SJSA1 (cell line): ENCODE measurements around the gene REV3L. TPM values are rescaled to one million over a fixed set of nuclear protein-coding genes. Genes with fewer than 3 reads are reported as not detected.
A peak's percentile ranks its signal among the peaks of the same experiment; 100 is the strongest.
"Not testable (repeated sequence)": the region's sequence is repeated elsewhere in the genome, so short reads cannot be mapped to it uniquely, and the experiment has no call there.

Experiments used
- DNase-seq, 2 experiments: peaks; one replicate each; pipeline ENCODE4 v3.0.0-alpha.2; 2015 to 2020; ENCODE audit warnings: low spot score in 2 of 2, low read depth in 1 of 2
- H3K27ac ChIP-seq: fragments of 250-450 bp; sonication (Bioruptor Pico); 2 replicates; pipeline ENCODE4 v1.5.1; 2020; ENCODE audit warnings: mild to moderate bottlenecking, moderate library complexity
- H3K27me3 ChIP-seq: fragments of 250-450 bp; sonication (Bioruptor Pico); replicated peaks from 2 replicates; pipeline ENCODE4 v1.5.1; 2020; ENCODE audit warnings: mild to moderate bottlenecking, moderate library complexity
- H3K36me3 ChIP-seq: fragments of 250-450 bp; sonication (Bioruptor Pico); 2 replicates; pipeline ENCODE4 v1.5.1; 2020; ENCODE audit warnings: mild to moderate bottlenecking
- H3K4me1 ChIP-seq: fragments of 250-450 bp; sonication (Bioruptor Pico); replicated peaks from 2 replicates; pipeline ENCODE4 v1.6.1; 2021; ENCODE audit warnings: mild to moderate bottlenecking
- H3K4me3 ChIP-seq: fragments of 250-450 bp; sonication (Bioruptor Pico); 2 replicates; pipeline ENCODE4 v1.5.1; 2020; ENCODE audit warnings: mild to moderate bottlenecking
- H3K9me3 ChIP-seq: fragments of 250-450 bp; sonication (Bioruptor Pico); replicated peaks from 2 replicates; pipeline ENCODE4 v1.5.1; 2020; ENCODE audit warnings: mild to moderate bottlenecking
- total RNA-seq: library from RNA; depleted of rRNA; stranded (reverse); fragments of >200 nt; shearing (Covaris generic); gene quantifications from 2 replicates; pipeline ENCODE4 v1.2.3, GENCODE V29; 2014

REV3L gene
- total RNA-seq, 1 experiment from 2014 or later: 54.5 TPM

GRCh38 chr6:111485342-111485741 is 2.3 kb upstream of the REV3L start:
- H3K27ac ChIP-seq: peak overlapping the region; percentile 99
- H3K4me1 ChIP-seq: peaks cover 35% of the 10 kb centered on the region
- H3K36me3 ChIP-seq: peaks cover 49% of the 10 kb centered on the region
- no peaks in the 10 kb centered on the region for H3K27me3 ChIP-seq
- peak in 1 of 2 experiments; percentile 61 for DNase-seq
- H3K4me3 ChIP-seq: no peak overlapping the region; the same call in 1 of the 2 replicates
- no peaks in the 10 kb centered on the region; the same call in 1 of the 2 replicates for H3K9me3 ChIP-seq

- Histone ChIP-seq H3K27ac (peak overlapping the region; percentile 99), H3K9me3 (no peaks in the 10 kb centered on the region; the same call in 1 of the 2 replicates), H3K27me3 (no peaks in the 10 kb centered on the region), H3K36me3 (peaks cover 49% of the 10 kb centered on the region), H3K4me1 (peaks cover 40% of the 10 kb centered on the region), H3K4me3 (peak overlapping the region; percentile 95)
- no peak for DNase-seq
Measured at GRCh38 chr6:111484633-111484930, 1.6 kb upstream of the REV3L start.

GRCh38 chr6:111483736-111484632 is 966 bp upstream of the REV3L start:
- H3K4me1 ChIP-seq: peaks cover 42% of the 10 kb centered on the region
- no peaks in the 10 kb centered on the region for H3K27me3 ChIP-seq
- no peaks in the 10 kb centered on the region; the same call in 1 of the 2 replicates for H3K9me3 ChIP-seq
- peak overlapping the region; percentile 99 for H3K27ac ChIP-seq
- DNase-seq: peak; percentile 97 to 98
- peak overlapping the region; percentile 95 for H3K4me3 ChIP-seq
- H3K36me3 ChIP-seq: peaks cover 49% of the 10 kb centered on the region

- Histone ChIP-seq H3K4me1 (peaks cover 49% of the 10 kb centered on the region), H3K9me3 (no peaks in the 10 kb centered on the region; the same call in 1 of the 2 replicates), H3K36me3 (peaks cover 37% of the 10 kb centered on the region), H3K27me3 (no peaks in the 10 kb centered on the region), H3K4me3 (peak overlapping the region; percentile 95), H3K27ac (peak overlapping the region; percentile 99)
- DNase-seq: peak; percentile 52 to 67
Measured at GRCh38 chr6:111482188-111482958, 645 bp downstream of the REV3L start.

GRCh38 chr6:111481836-111482187 is 1.2 kb downstream of the REV3L start:
- no peak for DNase-seq
- Histone ChIP-seq H3K27ac (peak overlapping the region; percentile 99), H3K4me1 (peaks cover 47% of the 10 kb centered on the region), H3K27me3 (no peaks in the 10 kb centered on the region), H3K9me3 (no peaks in the 10 kb centered on the region; the same call in 1 of the 2 replicates), H3K4me3 (peak overlapping the region; percentile 95), H3K36me3 (peaks cover 32% of the 10 kb centered on the region)

- peak overlapping the region; percentile 99 for H3K27ac ChIP-seq
- H3K36me3 ChIP-seq: peaks cover 25% of the 10 kb centered on the region
- H3K4me1 ChIP-seq: peaks cover 44% of the 10 kb centered on the region
- no peaks in the 10 kb centered on the region for H3K27me3 ChIP-seq
- H3K4me3 ChIP-seq: peak overlapping the region; percentile 95
- DNase-seq: peak in 1 of 2 experiments; percentile 43
- no peaks in the 10 kb centered on the region; the same call in 1 of the 2 replicates for H3K9me3 ChIP-seq
Measured at GRCh38 chr6:111480988-111481822, 1.8 kb downstream of the REV3L start.

GRCh38 chr6:111478749-111479148 is 4.3 kb downstream of the REV3L start:
- no peak overlapping the region for H3K4me3 ChIP-seq
- no peaks in the 10 kb centered on the region for H3K27me3 ChIP-seq
- DNase-seq: peak in 1 of 2 experiments; percentile 64
- H3K4me1 ChIP-seq: peaks cover 24% of the 10 kb centered on the region
- H3K27ac ChIP-seq: peak overlapping the region; percentile 54
- peaks cover 16% of the 10 kb centered on the region for H3K36me3 ChIP-seq
- no peaks in the 10 kb centered on the region; the same call in 1 of the 2 replicates for H3K9me3 ChIP-seq

GRCh38 chr6:111478064-111478476 is 4.9 kb downstream of the REV3L start:
- H3K4me3 ChIP-seq: no peak overlapping the region
- H3K9me3 ChIP-seq: no peaks in the 10 kb centered on the region; the same call in 1 of the 2 replicates
- DNase-seq: peak in 1 of 2 experiments; percentile 71
- H3K27me3 ChIP-seq: no peaks in the 10 kb centered on the region
- peak overlapping the region; percentile 54 for H3K27ac ChIP-seq
- H3K36me3 ChIP-seq: peaks cover 13% of the 10 kb centered on the region
- peaks cover 24% of the 10 kb centered on the region for H3K4me1 ChIP-seq

GRCh38 chr6:111477481-111477938 is 5.5 kb downstream of the REV3L start:
- H3K4me3 ChIP-seq: no peak overlapping the region
- no peaks in the 10 kb centered on the region for H3K9me3 ChIP-seq
- peaks cover 8% of the 10 kb centered on the region for H3K36me3 ChIP-seq
- peak overlapping the region; percentile 54 for H3K27ac ChIP-seq
- H3K4me1 ChIP-seq: peaks cover 28% of the 10 kb centered on the region
- DNase-seq: no peak
- H3K27me3 ChIP-seq: no peaks in the 10 kb centered on the region

- not testable (repeated sequence) for H3K9me3 ChIP-seq, H3K27me3 ChIP-seq, H3K4me3 ChIP-seq, DNase-seq, H3K36me3 ChIP-seq, H3K27ac ChIP-seq
- H3K4me1 ChIP-seq: peaks cover 28% of the 10 kb centered on the region
Measured at GRCh38 chr6:111476061-111476460, 7.0 kb downstream of the REV3L start.

- Histone ChIP-seq H3K27me3 (no peaks in the 10 kb centered on the region), H3K27ac (no peak overlapping the region), H3K4me1 (peaks cover 24% of the 10 kb centered on the region), H3K4me3 (no peak overlapping the region), H3K36me3 (peaks cover 4% of the 10 kb centered on the region), H3K9me3 (no peaks in the 10 kb centered on the region)
- no peak for DNase-seq
Measured at GRCh38 chr6:111474771-111475170, 8.2 kb downstream of the REV3L start.

GRCh38 chr6:111474106-111474505 is 8.9 kb downstream of the REV3L start:
- Histone ChIP-seq H3K4me1 (peaks cover 30% of the 10 kb centered on the region), H3K4me3 (no peak overlapping the region), H3K27me3 (no peaks in the 10 kb centered on the region), H3K36me3 (peaks cover 8% of the 10 kb centered on the region), H3K27ac (no peak overlapping the region), H3K9me3 (no peaks in the 10 kb centered on the region)
- no peak for DNase-seq

- Histone ChIP-seq H3K9me3 (no peaks in the 10 kb centered on the region), H3K27ac (no peak overlapping the region), H3K4me3 (no peak overlapping the region), H3K4me1 (peaks cover 32% of the 10 kb centered on the region), H3K36me3 (peaks cover 8% of the 10 kb centered on the region), H3K27me3 (no peaks in the 10 kb centered on the region)
- DNase-seq: no peak
Measured at GRCh38 chr6:111472933-111473435, 10.0 kb downstream of the REV3L start.
